K562 (cell line): ENCODE results near the gene TFPI. TPM values are rescaled to one million over a fixed set of nuclear protein-coding genes. Genes with fewer than 3 reads are reported as not detected.
A peak's percentile ranks its signal among the peaks of the same experiment; 100 is the strongest.

Experiments used
- ATAC-seq: fragments of 200-7000 bp; cut with Tn5 transposase; 3 replicates; pipeline ENCODE4 v1.9.1; 2020; ENCODE audit warnings: moderate library complexity
- BruUV-seq: library from RNA; stranded (reverse); fragments of 400-500 nt; replicated peaks from 2 replicates; lab custom pipeline; 2021; lab: Mats Ljungman, UMichigan
- CTCF ChIA-PET: fragments of 300-600 bp; formaldehyde crosslinking; extraction: SDS; loops from one replicate; lab custom pipeline; 2021; ENCODE audit warnings: low intra/inter-chr PET ratio; lab: Yijun Ruan, JAX
- POLR2A ChIA-PET: fragments of 300-600, 350-650 bp; sonication (Branson Sonifier 250); formaldehyde crosslinking; extraction: SDS; loops from one replicate; lab custom pipeline; 2021; ENCODE audit warnings: antibody characterized with exemption, inconsistent platforms; lab: Yijun Ruan, JAX
- DNase-seq, 4 experiments: peaks; one replicate each; pipeline versions ENCODE4 v3.0.0 to v3.0.0-alpha.2; 2011 to 2018; ENCODE audit warnings: low spot score in 3 of 4, mixed read lengths in 3 of 4; ENCODE audit errors: extremely low read depth in 1 of 4
- FAIRE-seq: peaks from 2 replicates; lab custom pipeline; 2011; peaks lifted over from hg19 to GRCh38; lab: Jason Lieb, UNC
- H2AFZ ChIP-seq: 2 replicates; pipeline ENCODE4 v1.6.0; 2011; ENCODE audit warnings: low read depth, low read length, control low read depth, inconsistent platforms
- H3K27ac ChIP-seq: fragments of 200-600 bp; 3 replicates; pipeline ENCODE4 v1.8.0; 2011; ENCODE audit warnings: low read depth, mild to moderate bottlenecking, control low read depth, inconsistent platforms, low read length, moderate library complexity, mixed read lengths; ENCODE audit errors: extremely low read depth
- H3K27me3 ChIP-seq, 2 experiments: fragments of 300-600 bp in 1 of 2; 2 replicates in 1 of 2; 3 replicates in 1 of 2; pipeline versions ENCODE4 v1.6.0 to v1.8.0; 2011; ENCODE audit warnings: inconsistent platforms in 2 of 2, low read length in 2 of 2, mild to moderate bottlenecking in 1 of 2, mixed read lengths in 1 of 2, moderate library complexity in 1 of 2; ENCODE audit not compliant: control insufficient read depth in 2 of 2, insufficient read depth in 2 of 2
- H3K36me3 ChIP-seq: fragments of 300-600 bp; 3 replicates; pipeline ENCODE4 v1.8.0; 2011; ENCODE audit warnings: mild to moderate bottlenecking, low read length, inconsistent platforms; ENCODE audit not compliant: control insufficient read depth, insufficient read depth
- H3K4me1 ChIP-seq, 2 experiments: fragments of 200-600 bp in 1 of 2; replicated peaks in 1 of 2; 2 replicates in 1 of 2; 3 replicates in 1 of 2; pipeline versions ENCODE4 v1.5.1 to v1.8.0; 2011; ENCODE audit warnings: inconsistent platforms in 2 of 2, low read length in 2 of 2, mild to moderate bottlenecking in 1 of 2, mixed read lengths in 1 of 2, moderate library complexity in 1 of 2; ENCODE audit not compliant: control insufficient read depth in 2 of 2, insufficient read depth in 2 of 2
- H3K4me2 ChIP-seq: 2 replicates; pipeline ENCODE4 v1.6.1; 2011; ENCODE audit warnings: low read length, control low read depth, inconsistent platforms, mixed read lengths; ENCODE audit not compliant: insufficient read depth
- H3K4me3 ChIP-seq: fragments of 200-600 bp; sonication (generic), shearing (Covaris generic); 2 replicates; pipeline ENCODE4 v1.5.1; 2016; ENCODE audit warnings: control low read depth, inconsistent platforms
- H3K79me2 ChIP-seq: fragments of 200-600 bp; 3 replicates; pipeline ENCODE4 v1.8.0; 2011; ENCODE audit warnings: low read length, inconsistent platforms; ENCODE audit not compliant: control insufficient read depth, insufficient read depth
- H3K9ac ChIP-seq, 2 experiments: 2 replicates each; pipeline versions ENCODE4 v1.6.0 to v1.6.1; 2011; ENCODE audit warnings: low read depth in 2 of 2, low read length in 2 of 2, control low read depth in 1 of 2, inconsistent platforms in 1 of 2, mild to moderate bottlenecking in 1 of 2, mixed read lengths in 1 of 2; ENCODE audit not compliant: insufficient read depth in 1 of 2
- H3K9me1 ChIP-seq: one replicate; pipeline ENCODE4 v1.6.0; 2011; ENCODE audit warnings: inconsistent platforms, mild to moderate bottlenecking, low read length, moderate library complexity; ENCODE audit not compliant: control insufficient read depth, insufficient read depth
- H3K9me3 ChIP-seq: replicated peaks from 2 replicates; pipeline ENCODE4 v1.5.1; 2011; ENCODE audit warnings: low read depth, low read length, inconsistent platforms; ENCODE audit not compliant: control insufficient read depth, insufficient read depth
- H4K20me1 ChIP-seq: replicated peaks from 2 replicates; pipeline ENCODE4 v1.6.1; 2011; ENCODE audit warnings: low read length, inconsistent platforms, mixed read lengths; ENCODE audit not compliant: control insufficient read depth, insufficient read depth
- LCOR ChIP-seq: sonication (generic); formaldehyde crosslinking; IDR thresholded peaks from 2 replicates; pipeline ENCODE4 v1.8.0; 2022; ENCODE audit warnings: mild to moderate bottlenecking, missing genetic modification reagents
- NFIC ChIP-seq: fragments of 450-650 bp; IDR thresholded peaks from 2 replicates; pipeline ENCODE4 v1.6.1; 2017; ENCODE audit warnings: mild to moderate bottlenecking, inconsistent platforms
- ZNF121 ChIP-seq: sonication (generic); formaldehyde crosslinking; conservative IDR thresholded peaks from 2 replicates; pipeline ENCODE4 v1.8.0; 2022; ENCODE audit warnings: missing genetic modification reagents
- ZNF668 ChIP-seq: fragments of 250-450 bp; sonication (Bioruptor Pico); IDR thresholded peaks from 2 replicates; pipeline ENCODE4 v1.8.0; 2022; ENCODE audit warnings: mild to moderate bottlenecking, inconsistent platforms
- WGBS: fragments of 100-300 bp; shearing (Covaris generic); methylation state at CpG from one replicate; pipeline ENCODE4 v1.1.6; 2016; ENCODE audit warnings: low coverage, mixed read lengths; ENCODE audit not compliant: insufficient coverage; ENCODE audit errors: missing lambda C conversion rate; 5-methylcytosine and 5-hydroxymethylcytosine counted together
- in situ Hi-C: fragments of 300-500 bp; cut with MboI; formaldehyde crosslinking; loops from 4 replicates; pipeline ENCODE4 v1.15.0; 2018; ENCODE audit warnings: inconsistent platforms, mixed read lengths
- intact Hi-C: fragments of 100-400 bp; cut with micrococcal nuclease; formaldehyde crosslinking; loops from 2 replicates; pipeline ENCODE4 v1.14.2; 2022
- polyA plus RNA-seq, 8 experiments: library from polyadenylated mRNA; depleted of rRNA in 4 of 8; stranded (reverse) in 5 of 8; unstranded in 3 of 8; fragments of >200 nt; fragmentation: Nextera tagmentation in 2 of 8; fragmentation: Illumina TruSeq in 1 of 8; extraction: Ambion mirVana in 2 of 8; extraction: Trizol in 1 of 8; gene quantifications; 2 replicates each; pipeline versions ENCODE4 v1.2.1 to v1.2.3, GENCODE V29; 2011 to 2014; ENCODE audit warnings: inconsistent platforms in 1 of 8, missing spikeins in 1 of 8
- total RNA-seq, 7 experiments: library from RNA; depleted of rRNA in 6 of 7; stranded (reverse); fragments of >200 nt in 6 of 7; fragmentation: Illumina TruSeq in 2 of 7; extraction: Trizol in 2 of 7; gene quantifications; 2 replicates each; pipeline versions ENCODE4 v1.2.1 to v1.2.3, GENCODE V29; 2011 to 2021; ENCODE audit warnings: low replicate concordance in 1 of 7

The TFPI gene
- total and polyA plus RNA-seq, 9 of the 15 experiments (the other 6 are each of a cell fraction or from before 2014, with no cell fraction given): 53.5 to 219 (median 100) TPM

GRCh38 chr2:187527262-187527661 is 27.0 kb downstream of the TFPI start:
- no TSS peak for BruUV-seq
- Histone ChIP-seq H3K4me1 (no peaks in the 10 kb centered on the region), H3K9me3 (0 out of 2 replicates have a peak, but pooled peaks cover 2% of the 10 kb centered on the region), H3K27me3 (no peaks in the 10 kb centered on the region), H3K4me3 (no peak overlapping the region), H3K27ac (no peak overlapping the region), H2AFZ (no peak overlapping the region), H4K20me1 (no peaks in the 10 kb centered on the region), H3K79me2 (peaks cover 7% of the 10 kb centered on the region; the same call in 1 of the 3 replicates), H3K36me3 (peaks cover 17% of the 10 kb centered on the region), H3K4me2 (no peak overlapping the region), H3K9ac (no peak overlapping the region), H3K9me1 (no peaks in the 10 kb centered on the region)
- CTCF ChIA-PET: no interaction called here
- ATAC-seq (no peak), FAIRE-seq (no peak), DNase-seq (no peak)
- no peak for TF ChIP-seq ZNF121 (CRISPR knock-in tag)
- no peak for TF ChIP-seq ZNF668
- 95% methylated on average over 4 of the region's 4 CpGs for WGBS
- intact Hi-C loops (no loop called here), in situ Hi-C loops (no loop called here)
- POLR2A ChIA-PET: interaction anchor here (1.7 kb wide), 1 partner anchor 22 kb away, joined by 5 read pairs; no protein-coding TSS in a partner anchor

DNA sequence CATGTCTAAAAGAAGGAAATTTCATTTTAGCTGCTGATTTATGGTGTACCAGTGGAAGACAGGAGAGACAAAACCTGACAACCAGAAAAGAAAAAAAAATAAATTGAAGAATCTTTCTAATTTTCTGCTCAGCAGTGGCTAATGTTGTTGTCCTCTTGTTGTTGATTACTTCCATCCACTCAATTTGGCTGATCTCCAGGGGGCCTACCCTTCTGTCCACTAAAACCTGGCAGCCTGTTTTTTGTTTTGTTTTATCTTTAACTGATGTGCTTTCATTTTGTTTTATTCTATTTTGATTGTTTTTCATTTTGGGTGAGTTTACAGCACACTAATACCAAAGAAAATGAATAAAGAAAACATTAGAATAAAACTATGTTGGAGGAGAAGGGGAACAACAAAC is 27.4 kb downstream of the TFPI start:
- POLR2A ChIA-PET: interaction anchor here (1.6 to 1.7 kb wide), 2 partner anchors 22 to 23 kb away, joined by 3 to 5 read pairs; no protein-coding TSS in a partner anchor
- no peak for ATAC-seq
- Histone ChIP-seq H3K9me3 (0 out of 2 replicates have a peak, but pooled peaks cover 2% of the 10 kb centered on the region), H3K4me1 (no peaks in the 10 kb centered on the region), H3K4me2 (no peak overlapping the region), H2AFZ (no peak overlapping the region), H3K9ac (no peak overlapping the region), H3K27me3 (no peaks in the 10 kb centered on the region), H3K4me3 (no peak overlapping the region), H3K36me3 (peaks cover 19% of the 10 kb centered on the region), H4K20me1 (no peaks in the 10 kb centered on the region), H3K27ac (no peak overlapping the region), H3K79me2 (0 out of 3 replicates have a peak, but pooled peaks cover 3% of the 10 kb centered on the region), H3K9me1 (no peaks in the 10 kb centered on the region)
- in situ Hi-C loops: no loop called here
- no peak for FAIRE-seq
- intact Hi-C loops: no loop called here
- DNase-seq: no peak
- CTCF ChIA-PET: no interaction called here
- TF ChIP-seq LCOR (CRISPR knock-in tag) (no peak), NFIC (peak; percentile 39)
- no TSS peak for BruUV-seq
